ENCODE data around the gene CCL22.

CCL22 gene

DNA sequence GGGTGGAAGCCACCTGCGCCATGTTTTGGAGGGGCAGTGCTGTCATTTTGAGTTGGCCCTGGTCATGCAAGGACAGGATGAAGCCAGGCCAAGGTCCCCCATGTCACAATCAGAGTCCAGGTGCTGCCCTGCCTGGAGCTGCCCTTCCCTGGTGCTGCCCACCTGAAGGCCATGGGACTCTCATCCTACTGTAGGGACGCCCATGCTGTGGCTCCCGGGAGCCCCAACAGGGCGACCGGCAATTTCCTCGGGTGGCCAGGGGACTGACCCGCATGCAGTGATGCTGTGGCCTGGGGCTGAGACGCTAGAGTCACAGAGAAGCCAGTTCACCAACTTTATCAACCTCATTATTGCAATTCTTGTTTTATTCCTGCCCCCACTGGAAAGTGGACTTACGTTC, 54.0 kb downstream of the CCL22 start:
- H3K9ac ChIP-seq (ENCODE audit: low read length) = no peak overlapping the region
- no peaks in the 10 kb centered on the region for H4K20me1 ChIP-seq (ENCODE audit: insufficient read depth, low read length)
- H3K9me2 ChIP-seq (replicated peaks; ENCODE audit: insufficient read depth, low read length) = no peaks in the 10 kb centered on the region
- no peak for DNase-seq
- H3K9me3 ChIP-seq (replicated peaks; ENCODE audit: insufficient read depth, low read length) = no peaks in the 10 kb centered on the region
- no peak overlapping the region for H2AFZ ChIP-seq (ENCODE audit: low read length)
- H3K36me3 ChIP-seq (replicated peaks; ENCODE audit: insufficient read depth, low read length) = no peaks in the 10 kb centered on the region
- H3K27ac ChIP-seq (ENCODE audit: low read length) = no peak overlapping the region
- no peak overlapping the region for H3K4me3 ChIP-seq (ENCODE audit: low read length)
- H3K4me2 ChIP-seq (ENCODE audit: low read depth, low read length) = no peak overlapping the region
- H3K79me2 ChIP-seq (ENCODE audit: low read length) = no peaks in the 10 kb centered on the region
- H3K4me1 ChIP-seq (ENCODE audit: low read length) = no peaks in the 10 kb centered on the region
- H3K27me3 ChIP-seq (replicated peaks; ENCODE audit: insufficient read depth, low read length) = peaks cover 19% of the 10 kb centered on the region; the same call in 1 of the 2 replicates
- TF ChIP-seq EZH2phosphoT487 (IDR thresholded peaks at IDR 0.05; ENCODE audit: low read length) = no peak
- TF ChIP-seq EZH2 (optimal IDR thresholded peaks at IDR 0.05; ENCODE audit: low read depth, low read length) = no peak
- TF ChIP-seq, protein P1, sequence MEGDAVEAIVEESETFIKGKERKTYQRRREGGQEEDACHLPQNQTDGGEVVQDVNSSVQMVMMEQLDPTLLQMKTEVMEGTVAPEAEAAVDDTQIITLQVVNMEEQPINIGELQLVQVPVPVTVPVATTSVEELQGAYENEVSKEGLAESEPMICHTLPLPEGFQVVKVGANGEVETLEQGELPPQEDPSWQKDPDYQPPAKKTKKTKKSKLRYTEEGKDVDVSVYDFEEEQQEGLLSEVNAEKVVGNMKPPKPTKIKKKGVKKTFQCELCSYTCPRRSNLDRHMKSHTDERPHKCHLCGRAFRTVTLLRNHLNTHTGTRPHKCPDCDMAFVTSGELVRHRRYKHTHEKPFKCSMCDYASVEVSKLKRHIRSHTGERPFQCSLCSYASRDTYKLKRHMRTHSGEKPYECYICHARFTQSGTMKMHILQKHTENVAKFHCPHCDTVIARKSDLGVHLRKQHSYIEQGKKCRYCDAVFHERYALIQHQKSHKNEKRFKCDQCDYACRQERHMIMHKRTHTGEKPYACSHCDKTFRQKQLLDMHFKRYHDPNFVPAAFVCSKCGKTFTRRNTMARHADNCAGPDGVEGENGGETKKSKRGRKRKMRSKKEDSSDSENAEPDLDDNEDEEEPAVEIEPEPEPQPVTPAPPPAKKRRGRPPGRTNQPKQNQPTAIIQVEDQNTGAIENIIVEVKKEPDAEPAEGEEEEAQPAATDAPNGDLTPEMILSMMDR (IDR thresholded peaks at IDR 0.05; ENCODE audit: low read length) = no peak
- H3F3A ChIP-seq (ENCODE audit: insufficient read depth, low read length) = no peaks in the 10 kb centered on the region

DNA sequence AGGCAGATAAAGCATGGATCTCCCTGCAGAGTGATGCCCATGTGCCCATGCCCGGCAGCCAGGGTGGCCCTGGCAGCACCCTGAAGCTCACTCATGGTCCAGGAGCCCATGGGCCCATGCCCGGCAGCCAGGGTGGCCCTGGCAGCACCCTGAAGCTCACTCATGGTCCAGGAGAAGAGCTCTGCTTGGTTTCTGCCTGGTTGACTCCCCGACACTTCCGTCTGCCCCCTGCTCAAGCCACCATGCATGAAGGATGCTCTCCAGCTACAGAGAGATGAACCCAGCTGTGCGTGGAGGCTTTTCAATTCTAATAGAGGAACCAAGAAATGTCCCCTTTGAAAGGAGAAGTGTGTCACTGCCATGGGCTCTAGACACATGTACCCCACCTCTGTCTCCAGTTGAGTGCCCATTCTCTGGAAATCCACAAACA, 54.7 kb downstream of the CCL22 start:
- H2AFZ ChIP-seq (ENCODE audit: low read length) = no peak overlapping the region
- no peak for DNase-seq
- no peak overlapping the region for H3K27ac ChIP-seq (ENCODE audit: low read length)
- H3K36me3 ChIP-seq (replicated peaks; ENCODE audit: insufficient read depth, low read length) = no peaks in the 10 kb centered on the region
- TF ChIP-seq EZH2phosphoT487 (IDR thresholded peaks at IDR 0.05; ENCODE audit: low read length) = no peak
- no peaks in the 10 kb centered on the region for H3K79me2 ChIP-seq (ENCODE audit: low read length)
- H3F3A ChIP-seq (ENCODE audit: insufficient read depth, low read length) = no peaks in the 10 kb centered on the region
- H3K4me3 ChIP-seq (ENCODE audit: low read length) = no peak overlapping the region
- H3K9me2 ChIP-seq (replicated peaks; ENCODE audit: insufficient read depth, low read length) = no peaks in the 10 kb centered on the region
- no peaks in the 10 kb centered on the region for H3K9me3 ChIP-seq (replicated peaks; ENCODE audit: insufficient read depth, low read length)
- H3K4me2 ChIP-seq (ENCODE audit: low read depth, low read length) = no peak overlapping the region
- peaks cover 19% of the 10 kb centered on the region; the same call in 1 of the 2 replicates for H3K27me3 ChIP-seq (replicated peaks; ENCODE audit: insufficient read depth, low read length)
- no peaks in the 10 kb centered on the region for H4K20me1 ChIP-seq (ENCODE audit: insufficient read depth, low read length)
- H3K4me1 ChIP-seq (ENCODE audit: low read length) = no peaks in the 10 kb centered on the region
- H3K9ac ChIP-seq (ENCODE audit: low read length) = no peak overlapping the region

DNA sequence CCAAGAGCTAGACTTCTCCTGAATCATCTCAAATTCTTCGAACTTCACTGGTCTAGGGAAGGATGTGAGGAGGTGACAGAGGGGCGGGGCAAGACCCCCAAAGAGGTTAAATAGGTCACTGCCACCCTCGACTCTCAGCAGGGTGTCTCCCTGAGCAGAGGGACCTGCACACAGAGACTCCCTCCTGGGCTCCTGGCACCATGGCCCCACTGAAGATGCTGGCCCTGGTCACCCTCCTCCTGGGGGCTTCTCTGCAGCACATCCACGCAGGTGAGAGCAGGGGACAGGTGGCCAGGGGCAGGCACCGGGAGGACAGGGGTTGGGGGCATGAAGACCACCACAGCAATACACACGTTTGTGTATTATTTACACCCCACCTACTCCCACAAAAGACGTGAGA, 55.1 kb downstream of the CCL22 start:
- Histone ChIP-seq H3K4me3 (ENCODE audit: low read length) (no peak overlapping the region), H3K4me2 (ENCODE audit: low read depth, low read length) (no peak overlapping the region), H3K9me3 (replicated peaks; ENCODE audit: insufficient read depth, low read length) (no peaks in the 10 kb centered on the region), H3K27ac (ENCODE audit: low read length) (no peak overlapping the region), H3K4me1 (ENCODE audit: low read length) (no peaks in the 10 kb centered on the region), H3K9me2 (replicated peaks; ENCODE audit: insufficient read depth, low read length) (no peaks in the 10 kb centered on the region), H3K79me2 (ENCODE audit: low read length) (no peaks in the 10 kb centered on the region), H2AFZ (ENCODE audit: low read length) (no peak overlapping the region), H3F3A (ENCODE audit: insufficient read depth, low read length) (no peaks in the 10 kb centered on the region), H3K9ac (ENCODE audit: low read length) (no peak overlapping the region), H3K27me3 (replicated peaks; ENCODE audit: insufficient read depth, low read length) (peaks cover 19% of the 10 kb centered on the region; the same call in 1 of the 2 replicates), H4K20me1 (ENCODE audit: insufficient read depth, low read length) (no peaks in the 10 kb centered on the region), H3K36me3 (replicated peaks; ENCODE audit: insufficient read depth, low read length) (no peaks in the 10 kb centered on the region)
- DNase-seq = no peak
- no peak for TF ChIP-seq EZH2phosphoT487 (IDR thresholded peaks at IDR 0.05; ENCODE audit: low read length)
- TF ChIP-seq, protein P1 (IDR thresholded peaks at IDR 0.05; ENCODE audit: low read length) = no peak
- no peak for TF ChIP-seq EZH2 (optimal IDR thresholded peaks at IDR 0.05; ENCODE audit: low read depth, low read length)

All from MM.1S (cell line).